Smooth muscle cell (in vitro differentiated cells): ENCODE measurements around the gene ZCCHC3. TPM values are rescaled to one million over a fixed set of nuclear protein-coding genes. Genes with fewer than 3 reads are reported as not detected.
"Not testable (repeated sequence)": the region's sequence is repeated elsewhere in the genome, so short reads cannot be mapped to it uniquely, and the experiment has no call there.

Source experiments
- DNase-seq: peaks from one replicate; lab custom pipeline; 2025; ENCODE audit not compliant: unreplicated experiment; lab: John Stamatoyannopoulos, UW
- H2AFZ ChIP-seq: fragments of 200-600 bp; sonication (generic); 2 replicates; pipeline ENCODE4 v1.6.0; 2016; ENCODE audit warnings: antibody characterized with exemption, low read depth, mild to moderate bottlenecking
- H3F3A ChIP-seq: fragments of 200-600 bp; sonication (generic); 2 replicates; pipeline ENCODE4 v1.6.0; 2017; ENCODE audit warnings: antibody characterized with exemption, low read depth
- H3K27ac ChIP-seq: fragments of 200-600 bp; sonication (generic); 2 replicates; pipeline ENCODE4 v1.5.1; 2016; ENCODE audit warnings: low read depth, mild to moderate bottlenecking
- H3K27me3 ChIP-seq: fragments of 200-600 bp; sonication (generic); 2 replicates; pipeline ENCODE4 v1.6.1; 2016; ENCODE audit warnings: low read depth, mild to moderate bottlenecking
- H3K36me3 ChIP-seq: fragments of 200-600 bp; sonication (generic); 2 replicates; pipeline ENCODE4 v1.5.1; 2016; ENCODE audit warnings: low read depth
- H3K4me1 ChIP-seq: fragments of 200-600 bp; sonication (generic); 2 replicates; pipeline ENCODE4 v1.5.1; 2016; ENCODE audit warnings: low read depth
- H3K4me2 ChIP-seq: fragments of 200-600 bp; sonication (generic); 2 replicates; pipeline ENCODE4 v1.6.0; 2016; ENCODE audit warnings: mild to moderate bottlenecking
- H3K4me3 ChIP-seq: fragments of 200-600 bp; sonication (generic); 2 replicates; pipeline ENCODE4 v1.5.1; 2016; ENCODE audit warnings: mild to moderate bottlenecking
- H3K79me2 ChIP-seq: fragments of 200-600 bp; sonication (generic); 2 replicates; pipeline ENCODE4 v1.6.0; 2016; ENCODE audit warnings: low read depth, mild to moderate bottlenecking
- H3K9ac ChIP-seq: fragments of 200-600 bp; sonication (generic); 2 replicates; pipeline ENCODE4 v1.6.0; 2016; ENCODE audit warnings: low read depth
- H3K9me3 ChIP-seq: fragments of 200-600 bp; sonication (generic); replicated peaks from 2 replicates; pipeline ENCODE4 v1.5.1; 2016; ENCODE audit warnings: low read depth
- H4K20me1 ChIP-seq: fragments of 200-600 bp; sonication (generic); 2 replicates; pipeline ENCODE4 v1.6.0; 2016; ENCODE audit warnings: low read depth
- WGBS: methylation state at CpG from one replicate; pipeline ENCODE4 v1.1.7; 2016; ENCODE audit warnings: low lambda C conversion rate; 5-methylcytosine and 5-hydroxymethylcytosine counted together
- polyA plus RNA-seq: library from polyadenylated mRNA; unstranded; fragments of >200 nt; fragmentation: Nextera tagmentation; extraction: Ambion mirVana; gene quantifications from 2 replicates; pipeline ENCODE4 v1.2.1, GENCODE V29; 2016
- total RNA-seq: library from RNA; depleted of rRNA; stranded (reverse); fragments of >200 nt; gene quantifications from 2 replicates; pipeline ENCODE4 v1.2.3, GENCODE V29; 2014
- TF ChIP-seq, protein P1 (sequence below): fragments of 200-600 bp; sonication (generic); IDR thresholded peaks from 2 replicates; pipeline ENCODE4 v1.5.1; 2017; ENCODE audit warnings: borderline replicate concordance, mild to moderate bottlenecking, antibody characterized with exemption; ENCODE audit not compliant: insufficient read depth, poor library complexity, severe bottlenecking

Gene ZCCHC3, protein sequence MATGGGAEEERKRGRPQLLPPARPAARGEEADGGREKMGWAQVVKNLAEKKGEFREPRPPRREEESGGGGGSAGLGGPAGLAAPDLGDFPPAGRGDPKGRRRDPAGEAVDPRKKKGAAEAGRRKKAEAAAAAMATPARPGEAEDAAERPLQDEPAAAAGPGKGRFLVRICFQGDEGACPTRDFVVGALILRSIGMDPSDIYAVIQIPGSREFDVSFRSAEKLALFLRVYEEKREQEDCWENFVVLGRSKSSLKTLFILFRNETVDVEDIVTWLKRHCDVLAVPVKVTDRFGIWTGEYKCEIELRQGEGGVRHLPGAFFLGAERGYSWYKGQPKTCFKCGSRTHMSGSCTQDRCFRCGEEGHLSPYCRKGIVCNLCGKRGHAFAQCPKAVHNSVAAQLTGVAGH
- total RNA-seq: 25.9 and 27.7 TPM in 2 replicates
- 26.2 and 32.4 TPM in 2 replicates for polyA plus RNA-seq

DNA sequence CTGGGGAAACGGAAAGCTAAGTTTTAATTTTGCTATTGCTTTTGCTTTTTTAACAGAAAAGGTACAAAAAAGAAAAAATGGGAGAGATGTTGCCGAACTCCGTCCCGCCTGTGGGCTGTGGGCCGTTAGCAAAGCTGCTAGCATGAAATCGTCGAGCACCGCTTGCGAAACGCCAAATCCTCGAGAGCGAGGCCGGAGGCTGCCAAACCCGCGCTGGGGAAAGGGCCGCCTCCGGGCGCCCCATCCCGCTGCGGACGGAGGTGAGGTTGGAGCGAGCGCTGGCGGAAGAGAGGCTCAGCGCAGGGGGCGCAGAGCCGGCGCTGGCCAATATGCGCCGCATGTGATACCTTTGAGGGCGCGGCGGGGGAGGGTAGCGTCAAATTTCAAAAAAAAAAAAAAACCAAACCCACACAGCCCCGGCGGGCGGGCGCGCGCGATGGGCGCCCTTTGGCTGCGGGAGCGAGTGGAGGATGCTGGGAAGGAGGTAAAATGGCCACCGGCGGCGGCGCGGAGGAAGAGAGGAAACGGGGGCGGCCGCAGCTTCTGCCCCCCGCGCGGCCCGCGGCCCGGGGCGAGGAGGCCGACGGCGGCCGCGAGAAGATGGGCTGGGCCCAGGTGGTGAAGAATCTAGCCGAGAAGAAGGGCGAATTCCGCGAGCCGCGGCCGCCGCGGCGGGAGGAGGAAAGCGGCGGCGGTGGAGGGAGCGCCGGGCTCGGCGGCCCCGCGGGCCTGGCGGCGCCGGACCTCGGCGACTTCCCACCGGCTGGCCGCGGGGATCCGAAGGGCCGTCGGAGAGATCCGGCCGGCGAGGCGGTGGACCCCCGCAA, at the start of gene ZCCHC3:
TSS of gene ZCCHC3 (plus strand) at position 473 of the 827 bp plus-strand sequence. CDS start at position 490, 17 bp downstream.
- Histone ChIP-seq H3K27me3 (no peaks in the 10 kb centered on the region), H3K27ac (peak within 1 kb of the TSS; percentile 93), H3F3A (peaks cover 17% of the 10 kb centered on the region), H3K79me2 (peaks cover 38% of the 10 kb centered on the region), H4K20me1 (peaks cover 38% of the 10 kb centered on the region), H3K36me3 (no peaks in the 10 kb centered on the region), H3K4me2 (peak within 1 kb of the TSS; percentile 94), H2AFZ (peak within 1 kb of the TSS; percentile 15), H3K4me1 (peaks cover 34% of the 10 kb centered on the region), H3K9me3 (no peaks in the 10 kb centered on the region), H3K4me3 (peak within 1 kb of the TSS; percentile 89), H3K9ac (peak within 1 kb of the TSS; percentile 91)
- DNase-seq: peak; percentile 75
- TF ChIP-seq, protein P1, sequence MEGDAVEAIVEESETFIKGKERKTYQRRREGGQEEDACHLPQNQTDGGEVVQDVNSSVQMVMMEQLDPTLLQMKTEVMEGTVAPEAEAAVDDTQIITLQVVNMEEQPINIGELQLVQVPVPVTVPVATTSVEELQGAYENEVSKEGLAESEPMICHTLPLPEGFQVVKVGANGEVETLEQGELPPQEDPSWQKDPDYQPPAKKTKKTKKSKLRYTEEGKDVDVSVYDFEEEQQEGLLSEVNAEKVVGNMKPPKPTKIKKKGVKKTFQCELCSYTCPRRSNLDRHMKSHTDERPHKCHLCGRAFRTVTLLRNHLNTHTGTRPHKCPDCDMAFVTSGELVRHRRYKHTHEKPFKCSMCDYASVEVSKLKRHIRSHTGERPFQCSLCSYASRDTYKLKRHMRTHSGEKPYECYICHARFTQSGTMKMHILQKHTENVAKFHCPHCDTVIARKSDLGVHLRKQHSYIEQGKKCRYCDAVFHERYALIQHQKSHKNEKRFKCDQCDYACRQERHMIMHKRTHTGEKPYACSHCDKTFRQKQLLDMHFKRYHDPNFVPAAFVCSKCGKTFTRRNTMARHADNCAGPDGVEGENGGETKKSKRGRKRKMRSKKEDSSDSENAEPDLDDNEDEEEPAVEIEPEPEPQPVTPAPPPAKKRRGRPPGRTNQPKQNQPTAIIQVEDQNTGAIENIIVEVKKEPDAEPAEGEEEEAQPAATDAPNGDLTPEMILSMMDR: no peak
- 1% methylated on average over 89 of the region's 99 CpGs for WGBS

DNA sequence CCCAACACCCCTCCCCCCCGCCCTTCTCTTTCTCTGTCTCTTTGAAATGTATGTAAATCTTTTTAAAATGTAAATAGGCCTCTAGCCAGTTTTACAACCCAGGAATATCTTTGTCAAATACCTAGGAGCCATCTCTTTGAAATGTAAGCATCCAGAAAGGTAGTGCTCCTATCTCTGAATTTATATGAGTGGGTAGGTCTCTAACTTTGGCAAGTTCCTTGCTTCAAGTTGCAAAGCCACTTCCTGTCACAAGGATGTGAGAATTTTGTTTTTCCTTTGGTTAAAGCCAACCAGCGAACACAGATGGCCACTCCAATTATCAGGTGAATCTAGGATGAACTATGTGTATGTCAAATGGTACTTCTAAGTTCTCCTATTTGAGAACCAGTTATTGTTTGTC, 46.0 kb upstream of the ZCCHC3 start:
- 23% methylated on average over 2 of the region's 2 CpGs for WGBS
- TF ChIP-seq, protein P1: no peak
- no peaks in the 10 kb centered on the region for H3K27me3 ChIP-seq

DNA sequence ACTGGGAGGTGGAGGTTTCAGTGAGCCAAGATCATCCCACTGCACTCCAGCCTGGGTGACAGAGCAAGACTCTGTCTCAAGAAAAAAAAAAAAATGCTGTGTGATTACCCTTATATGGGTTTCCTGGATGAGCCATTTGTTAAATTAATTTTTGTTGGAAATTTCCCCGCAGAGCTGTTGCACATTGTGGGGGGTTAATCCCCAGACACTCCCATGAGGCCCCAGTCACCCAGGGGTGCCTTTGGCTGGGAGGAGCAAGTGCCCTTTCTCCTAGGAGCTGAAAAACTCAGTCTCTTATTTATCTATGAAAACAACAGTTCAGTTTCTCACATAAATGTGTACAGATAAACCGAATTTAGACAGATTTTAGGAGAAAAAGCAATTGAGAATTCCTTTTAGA, 44.6 kb upstream of the ZCCHC3 start:
- TF ChIP-seq, protein P1: no peak
- H3K9me3 ChIP-seq: no peaks in the 10 kb centered on the region
- no peaks in the 10 kb centered on the region for H3K4me1 ChIP-seq
- no peaks in the 10 kb centered on the region for H3K27me3 ChIP-seq
- no peak overlapping the region for H2AFZ ChIP-seq
- H3K4me3 ChIP-seq: no peak overlapping the region
- H3F3A ChIP-seq: no peaks in the 10 kb centered on the region
- 54% methylated on average over 2 of the region's 2 CpGs for WGBS
- no peak overlapping the region for H3K4me2 ChIP-seq
- H3K36me3 ChIP-seq: no peaks in the 10 kb centered on the region
- no peak overlapping the region for H3K9ac ChIP-seq
- DNase-seq: no peak
- no peaks in the 10 kb centered on the region for H3K79me2 ChIP-seq
- no peak overlapping the region for H3K27ac ChIP-seq
- H4K20me1 ChIP-seq: no peaks in the 10 kb centered on the region

More for the DNA sequence above, 46.0 kb upstream of the ZCCHC3 start:
- Histone ChIP-seq H3K36me3 (no peaks in the 10 kb centered on the region), H2AFZ (no peak overlapping the region), H3K4me3 (no peak overlapping the region), H3K79me2 (no peaks in the 10 kb centered on the region), H3K9ac (no peak overlapping the region), H3F3A (no peaks in the 10 kb centered on the region), H3K4me1 (no peaks in the 10 kb centered on the region), H3K4me2 (no peak overlapping the region), H4K20me1 (no peaks in the 10 kb centered on the region), H3K9me3 (no peaks in the 10 kb centered on the region), H3K27ac (no peak overlapping the region)
- DNase-seq: no peak

DNA sequence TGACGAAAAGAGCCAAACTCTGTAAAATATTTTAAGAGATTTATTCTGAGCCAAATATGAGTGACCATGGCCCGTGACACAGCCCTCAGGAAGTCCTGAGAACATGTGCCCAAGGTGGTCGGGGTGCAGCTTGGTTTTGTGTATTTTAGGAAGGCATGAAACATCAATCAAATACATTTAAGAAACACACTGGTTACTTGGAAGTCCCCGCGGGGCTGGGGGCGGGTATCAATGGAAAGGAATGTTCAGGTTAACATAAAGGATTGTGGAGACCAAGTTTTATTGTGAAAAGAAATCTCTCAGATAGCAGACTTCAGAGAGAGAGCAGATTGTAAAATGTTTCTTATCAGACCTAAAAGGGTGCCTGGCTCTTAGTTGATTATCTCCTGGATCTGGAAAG, 43.9 kb upstream of the ZCCHC3 start:
- WGBS: 42% methylated on average over 6 of the region's 6 CpGs
- H3K9ac ChIP-seq, H3K79me2 ChIP-seq, H3K4me1 ChIP-seq, DNase-seq, H3K27me3 ChIP-seq, H3F3A ChIP-seq, H2AFZ ChIP-seq, H3K36me3 ChIP-seq, H4K20me1 ChIP-seq, H3K4me2 ChIP-seq, H3K4me3 ChIP-seq, H3K9me3 ChIP-seq, H3K27ac ChIP-seq: not testable (repeated sequence)
